ENCODE data around the gene AMOT. TPM values are rescaled to one million over a fixed set of nuclear protein-coding genes. Genes with fewer than 3 reads are reported as not detected.

The AMOT gene
- total and polyA plus RNA-seq, 2 donors (not counting 1 experiment from before 2014, with no cell fraction given) = 0.91 to 5.2 TPM

GRCh38 chrX:112852851-112853250 lies 12.2 kb upstream of the AMOT start:
- H3K4me1 Mint-ChIP-seq = peaks cover 27% of the 10 kb centered on the region
- Histone ChIP-seq H3K27me3 (replicated peaks in 1 of 4; ENCODE audit: control extremely low read depth in 1 of 4, control insufficient read depth in 3 of 4, insufficient read depth in 4 of 4, low read length in 3 of 4) (no peaks in the 10 kb centered on the region), H3K9me3 (ENCODE audit: control extremely low read depth in 1 of 3, control insufficient read depth in 2 of 3, insufficient read depth in 1 of 3, low read length in 2 of 3) (no peaks in the 10 kb centered on the region), H3K4me3 (ENCODE audit: control extremely low read depth in 1 of 5, extremely low read depth in 1 of 5, insufficient read depth in 1 of 5, low read depth in 2 of 5, low read length in 4 of 5) (no peak overlapping the region), H3K4me1 (ENCODE audit: control insufficient read depth in 2 of 2, insufficient read depth in 2 of 2, low read length in 2 of 2) (peaks cover 26% of the 10 kb centered on the region in 2 donors), H4K20me1 (ENCODE audit: control insufficient read depth, insufficient read depth, low read length, poor library complexity, severe bottlenecking) (no peaks in the 10 kb centered on the region), H3K9ac (ENCODE audit: low read length) (no peak overlapping the region), H3K79me2 (ENCODE audit: control insufficient read depth, insufficient read depth, low read length) (no peaks in the 10 kb centered on the region), H3K4me2 (replicated peaks; ENCODE audit: low read depth, low read length, poor library complexity, severe bottlenecking) (no peak overlapping the region), H3K36me3 (replicated peaks in 1 of 2; ENCODE audit: control extremely low read depth in 1 of 2, control insufficient read depth in 1 of 2, extremely low read depth in 1 of 2, insufficient read depth in 2 of 2, low read length in 1 of 2) (no peaks in the 10 kb centered on the region), H3K27ac (ENCODE audit: low read length in 2 of 2) (no peak overlapping the region), H2AFZ (ENCODE audit: insufficient read depth, low read depth, low read length, poor library complexity, severe bottlenecking) (no peak overlapping the region)
- intact Hi-C loops (cut with micrococcal nuclease) = no loop called here
- no peaks in the 10 kb centered on the region for H3K27me3 Mint-ChIP-seq
- no CpG with 5 or more reads among the region's 3 CpGs for WGBS (ENCODE audit: insufficient coverage)
- H3K9me3 Mint-ChIP-seq (ENCODE audit: insufficient read depth) = no peaks in the 10 kb centered on the region
- no peak overlapping the region for H3K27ac Mint-ChIP-seq
- no peak overlapping the region for H3K4me3 Mint-ChIP-seq
- ChIA-PET CTCF (interaction anchor here (0.6 kb wide), 1 partner anchor 183 kb away, joined by 3 read pairs; no protein-coding TSS in a partner anchor), POLR2A (no interaction called here)
- no peak for DNase-seq
- no peak for ATAC-seq (ENCODE audit: low read depth)
- TF ChIP-seq CTCF (IDR thresholded peaks at IDR 0.05) = no peak
- no peak for TF ChIP-seq EZH2 (IDR thresholded peaks at IDR 0.05; ENCODE audit: borderline replicate concordance, insufficient read depth, low read depth, low read length, poor library complexity, severe bottlenecking)

- POLR2A ChIA-PET = no interaction called here
- H3K27ac Mint-ChIP-seq = no peak overlapping the region
Measured at GRCh38 chrX:112851806-112852205, 11.2 kb upstream of the AMOT start.

More at GRCh38 chrX:112851806-112852205, 11.2 kb upstream of the AMOT start:
- no peak for TF ChIP-seq EZH2 (IDR thresholded peaks at IDR 0.05; ENCODE audit: borderline replicate concordance, insufficient read depth, low read depth, low read length, poor library complexity, severe bottlenecking)
- no peak for TF ChIP-seq CTCF (IDR thresholded peaks at IDR 0.05)
- WGBS (ENCODE audit: insufficient coverage) = 7% methylated on average over 3 of the region's 4 CpGs
- intact Hi-C loops (cut with micrococcal nuclease) = no loop called here
- Histone ChIP-seq H3K9ac (ENCODE audit: low read length) (no peak overlapping the region), H3K79me2 (ENCODE audit: control insufficient read depth, insufficient read depth, low read length) (no peaks in the 10 kb centered on the region), H2AFZ (ENCODE audit: insufficient read depth, low read depth, low read length, poor library complexity, severe bottlenecking) (no peak overlapping the region), H3K36me3 (replicated peaks in 1 of 2; ENCODE audit: control extremely low read depth in 1 of 2, control insufficient read depth in 1 of 2, extremely low read depth in 1 of 2, insufficient read depth in 2 of 2, low read length in 1 of 2) (no peaks in the 10 kb centered on the region), H4K20me1 (ENCODE audit: control insufficient read depth, insufficient read depth, low read length, poor library complexity, severe bottlenecking) (no peaks in the 10 kb centered on the region), H3K4me3 (ENCODE audit: control extremely low read depth in 1 of 5, extremely low read depth in 1 of 5, insufficient read depth in 1 of 5, low read depth in 2 of 5, low read length in 4 of 5) (no peak overlapping the region), H3K4me2 (replicated peaks; ENCODE audit: low read depth, low read length, poor library complexity, severe bottlenecking) (peak overlapping the region; percentile 35), H3K4me1 (ENCODE audit: control insufficient read depth in 2 of 2, insufficient read depth in 2 of 2, low read length in 2 of 2) (peaks cover 26% of the 10 kb centered on the region in 2 donors), H3K27ac (ENCODE audit: low read length in 2 of 2) (no peak overlapping the region), H3K27me3 (replicated peaks in 1 of 4; ENCODE audit: control extremely low read depth in 1 of 4, control insufficient read depth in 3 of 4, insufficient read depth in 4 of 4, low read length in 3 of 4) (no peaks in the 10 kb centered on the region), H3K9me3 (ENCODE audit: control extremely low read depth in 1 of 3, control insufficient read depth in 2 of 3, insufficient read depth in 1 of 3, low read length in 2 of 3) (no peaks in the 10 kb centered on the region)
- Mint-ChIP-seq H3K9me3 (ENCODE audit: insufficient read depth) (no peaks in the 10 kb centered on the region), H3K27me3 (no peaks in the 10 kb centered on the region), H3K4me1 (peaks cover 27% of the 10 kb centered on the region), H3K4me3 (no peak overlapping the region)
- ATAC-seq (ENCODE audit: low read depth) (no peak), DNase-seq (no peak)
- CTCF ChIA-PET = no interaction called here

Measured in B cell (primary cell).